Natural killer cell (primary cell): Measurements from ENCODE around the gene NFIA. TPM values are rescaled to one million over a fixed set of nuclear protein-coding genes. Genes with fewer than 3 reads are reported as not detected.
A peak's percentile ranks its signal among the peaks of the same experiment; 100 is the strongest.

Source experiments
- ATAC-seq, 3 donors: fragments of 150-1000 bp in 2 of 3; fragments of 200-7000 bp in 1 of 3; cut with Tn5 transposase; 1 replicate in 1 of 3; 2 replicates in 2 of 3; pipeline ENCODE4 v1.10.0; 2021; ENCODE audit warnings: mild to moderate bottlenecking in 2 of 3, moderate library complexity in 2 of 3
- DNase-seq, 2 donors: peaks; one replicate each; pipeline versions ENCODE4 v3.0.0 to v3.0.0-alpha.2; 2013 to 2021; ENCODE audit warnings: mixed read lengths in 1 of 2
- H3K27ac ChIP-seq: one replicate; pipeline ENCODE4 v1.5.1; 2013; ENCODE audit warnings: mild to moderate bottlenecking, low read length
- H3K27me3 ChIP-seq: one replicate; pipeline ENCODE4 v1.6.1; 2013; ENCODE audit warnings: low read length; ENCODE audit not compliant: control insufficient read depth, insufficient read depth
- H3K36me3 ChIP-seq: one replicate; pipeline ENCODE4 v1.6.1; 2013; ENCODE audit warnings: low read length; ENCODE audit not compliant: control insufficient read depth, insufficient read depth
- H3K4me1 ChIP-seq: one replicate; pipeline ENCODE4 v1.6.1; 2013; ENCODE audit warnings: low read length; ENCODE audit not compliant: control insufficient read depth, insufficient read depth
- H3K4me3 ChIP-seq: one replicate; pipeline ENCODE4 v1.5.1; 2013; ENCODE audit warnings: low read length
- H3K9me3 ChIP-seq: one replicate; pipeline ENCODE4 v1.6.1; 2013; ENCODE audit warnings: low read length; ENCODE audit not compliant: control insufficient read depth, insufficient read depth
- H3K27ac Mint-ChIP-seq, 2 donors: one replicate each; pipeline ENCODE4 v1.8.0; 2022; ENCODE audit warnings: mild to moderate bottlenecking in 2 of 2, mixed read lengths in 2 of 2, moderate library complexity in 1 of 2
- H3K27me3 Mint-ChIP-seq, 2 donors: one replicate each; pipeline ENCODE4 v1.8.0; 2022; ENCODE audit warnings: low read depth in 2 of 2, mixed read lengths in 2 of 2
- H3K36me3 Mint-ChIP-seq: one replicate; pipeline ENCODE4 v1.8.0; 2022; ENCODE audit warnings: mixed read lengths
- H3K4me1 Mint-ChIP-seq, 2 donors: one replicate each; pipeline ENCODE4 v1.8.0; 2022; ENCODE audit warnings: mixed read lengths in 2 of 2
- H3K4me3 Mint-ChIP-seq: one replicate; pipeline ENCODE4 v1.8.0; 2022; ENCODE audit warnings: mild to moderate bottlenecking, moderate library complexity, mixed read lengths
- H3K9me3 Mint-ChIP-seq, 2 donors: one replicate each; pipeline ENCODE4 v1.8.0; 2022; ENCODE audit warnings: mixed read lengths in 2 of 2
- WGBS: methylation state at CpG from one replicate; pipeline ENCODE4 v1.1.7; 2013; ENCODE audit warnings: missing lambda C conversion rate; ENCODE audit not compliant: insufficient coverage; 5-methylcytosine and 5-hydroxymethylcytosine counted together
- intact Hi-C: fragments of 100-400 bp; cut with micrococcal nuclease; formaldehyde crosslinking; loops from one replicate; pipeline ENCODE4 v1.14.2; 2022
- total RNA-seq, 4 donors: library from RNA; stranded (reverse); fragments of 120-200 nt in 1 of 4; gene quantifications; one replicate each; pipeline versions ENCODE4 v1.2.3 to v1.2.4, GENCODE V29; 2013 to 2022
- TF ChIP-seq, protein P1 (sequence below): fragments of 200-600 bp; IDR thresholded peaks from one replicate; pipeline ENCODE4 v1.8.0; 2022; ENCODE audit warnings: antibody characterized with exemption

Gene NFIA
- total RNA-seq, 3 donors from 2014 or later (not counting 1 experiment from before 2014, with no cell fraction given) = 3.5 to 6.5 (median 3.6) TPM

DNA sequence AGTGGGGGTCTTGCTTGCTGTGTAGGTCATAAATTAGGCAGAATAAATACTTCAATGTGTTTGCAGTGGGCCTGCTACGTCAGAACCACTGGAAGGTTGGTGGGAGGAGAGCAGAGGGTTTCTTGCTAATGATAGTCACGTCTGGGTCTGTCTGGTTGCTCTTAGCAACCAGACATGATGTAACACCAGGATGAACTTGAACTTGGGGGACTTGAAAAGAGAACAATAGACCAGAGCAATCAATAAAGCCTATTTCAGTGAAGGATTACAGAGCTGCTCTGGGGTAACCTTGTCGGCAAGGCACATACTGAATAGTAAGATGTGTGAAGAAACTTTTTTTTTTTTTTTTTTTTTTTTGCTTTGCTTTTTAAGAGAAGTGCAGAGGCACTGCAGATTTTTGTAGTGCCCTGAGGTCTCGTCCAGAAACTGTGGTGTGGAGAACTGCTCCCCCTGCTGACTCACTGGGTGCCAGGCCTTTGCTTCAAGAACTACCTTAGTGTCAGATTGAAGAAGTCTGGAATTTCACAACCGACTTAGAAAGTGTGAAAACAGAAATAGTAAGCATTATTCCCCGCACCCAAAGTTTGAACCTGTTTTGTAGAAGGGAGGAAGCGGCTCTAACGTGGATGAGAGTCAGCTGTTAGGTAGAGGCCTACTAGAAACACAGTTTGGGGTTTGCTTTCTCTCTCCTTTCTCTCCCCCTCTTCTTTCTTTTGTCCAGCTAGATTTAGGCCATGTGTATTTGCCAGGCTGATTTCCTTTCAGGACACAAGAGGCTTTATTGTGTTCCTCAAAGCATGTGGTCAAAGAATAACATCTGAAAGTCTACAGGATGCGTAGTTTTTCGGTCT lies 371.0 kb downstream of the NFIA start:
- TF ChIP-seq, protein P1, sequence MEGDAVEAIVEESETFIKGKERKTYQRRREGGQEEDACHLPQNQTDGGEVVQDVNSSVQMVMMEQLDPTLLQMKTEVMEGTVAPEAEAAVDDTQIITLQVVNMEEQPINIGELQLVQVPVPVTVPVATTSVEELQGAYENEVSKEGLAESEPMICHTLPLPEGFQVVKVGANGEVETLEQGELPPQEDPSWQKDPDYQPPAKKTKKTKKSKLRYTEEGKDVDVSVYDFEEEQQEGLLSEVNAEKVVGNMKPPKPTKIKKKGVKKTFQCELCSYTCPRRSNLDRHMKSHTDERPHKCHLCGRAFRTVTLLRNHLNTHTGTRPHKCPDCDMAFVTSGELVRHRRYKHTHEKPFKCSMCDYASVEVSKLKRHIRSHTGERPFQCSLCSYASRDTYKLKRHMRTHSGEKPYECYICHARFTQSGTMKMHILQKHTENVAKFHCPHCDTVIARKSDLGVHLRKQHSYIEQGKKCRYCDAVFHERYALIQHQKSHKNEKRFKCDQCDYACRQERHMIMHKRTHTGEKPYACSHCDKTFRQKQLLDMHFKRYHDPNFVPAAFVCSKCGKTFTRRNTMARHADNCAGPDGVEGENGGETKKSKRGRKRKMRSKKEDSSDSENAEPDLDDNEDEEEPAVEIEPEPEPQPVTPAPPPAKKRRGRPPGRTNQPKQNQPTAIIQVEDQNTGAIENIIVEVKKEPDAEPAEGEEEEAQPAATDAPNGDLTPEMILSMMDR = peak; percentile 66
- H3K27ac ChIP-seq = no peak overlapping the region
- Mint-ChIP-seq H3K9me3 (no peaks in the 10 kb centered on the region), H3K27ac (peak overlapping the region; percentile 45 to 62), H3K4me3 (no peak overlapping the region), H3K27me3 (peaks cover 0 to 24% of the 10 kb centered on the region in 2 donors), H3K36me3 (no peaks in the 10 kb centered on the region), H3K4me1 (peaks cover 27 to 34% of the 10 kb centered on the region in 2 donors)
- 36% methylated on average over 9 of the region's 10 CpGs for WGBS
- ATAC-seq (peak; percentile 81 to 84 (median 82)), DNase-seq (peak; percentile 53 to 82)
- no peaks in the 10 kb centered on the region for H3K9me3 ChIP-seq
- H3K27me3 ChIP-seq = no peaks in the 10 kb centered on the region
- H3K4me3 ChIP-seq = no peak overlapping the region
- intact Hi-C loops = loop anchor here (2.0 to 5.0 kb wide), 4 partner anchors 399 to 1477 kb away; no protein-coding TSS in a partner anchor
- H3K4me1 ChIP-seq = peaks cover 7% of the 10 kb centered on the region
- H3K36me3 ChIP-seq = no peaks in the 10 kb centered on the region

DNA sequence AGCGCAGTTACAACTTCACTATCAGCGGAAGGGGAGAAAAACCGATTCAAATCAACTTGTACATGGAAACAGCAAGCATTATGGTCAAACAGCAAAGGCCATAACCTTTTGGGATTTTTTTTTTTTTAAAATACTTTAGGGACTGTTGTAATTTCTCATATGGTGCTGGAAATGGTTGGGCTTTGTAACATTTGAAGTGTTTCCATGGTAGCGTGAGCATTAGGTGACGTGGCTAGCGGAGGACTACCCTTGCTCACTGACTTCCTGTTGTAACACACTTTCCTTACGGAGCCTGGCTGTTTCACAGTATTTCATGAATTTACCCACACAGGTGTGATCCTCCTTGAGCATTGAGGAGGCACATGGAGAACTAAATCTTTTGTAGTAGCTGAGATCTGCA lies 373.0 kb downstream of the NFIA start:
- WGBS = 89% methylated on average over 7 of the region's 7 CpGs
- H3K36me3 ChIP-seq = no peaks in the 10 kb centered on the region
- H3K27me3 ChIP-seq = no peaks in the 10 kb centered on the region
- intact Hi-C loops = no loop called here
- TF ChIP-seq, protein P1 = no peak
- H3K9me3 Mint-ChIP-seq = no peaks in the 10 kb centered on the region
- peaks cover 38 to 52% of the 10 kb centered on the region in 2 donors for H3K4me1 Mint-ChIP-seq
- H3K4me3 ChIP-seq = no peak overlapping the region
- H3K36me3 Mint-ChIP-seq = no peaks in the 10 kb centered on the region
- H3K9me3 ChIP-seq = no peaks in the 10 kb centered on the region
- DNase-seq = no peak
- ATAC-seq = no peak
- H3K4me3 Mint-ChIP-seq = no peak overlapping the region
- H3K4me1 ChIP-seq = peaks cover 15% of the 10 kb centered on the region
- no peak overlapping the region for H3K27ac ChIP-seq
- peaks cover 0 to 24% of the 10 kb centered on the region in 2 donors for H3K27me3 Mint-ChIP-seq
- no peak overlapping the region for H3K27ac Mint-ChIP-seq

DNA sequence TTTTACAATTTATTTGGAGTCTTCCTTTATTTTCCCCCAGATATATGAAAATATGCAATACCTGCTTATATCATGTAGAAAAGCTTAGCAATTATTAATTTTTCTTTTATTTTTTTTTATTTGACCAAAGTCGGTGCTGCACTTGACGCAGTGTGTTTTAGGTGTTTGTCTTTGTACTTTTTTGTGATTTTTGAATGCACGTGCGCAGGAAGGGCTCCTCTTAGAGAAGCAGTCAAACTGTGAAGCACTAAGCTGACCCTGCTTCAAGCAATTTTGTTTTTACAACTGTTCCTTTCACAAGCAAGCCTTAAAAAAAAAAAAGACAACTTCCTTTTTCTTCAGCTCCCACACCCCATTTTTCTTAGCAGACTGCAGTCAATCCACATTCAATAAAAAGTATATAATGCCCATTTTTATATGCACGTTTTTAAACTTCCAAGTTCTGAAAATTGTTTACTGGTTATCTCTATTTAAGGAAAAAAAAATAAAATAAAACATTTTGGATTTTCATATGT lies 375.2 kb downstream of the NFIA start:
- Histone ChIP-seq H3K27me3 (no peaks in the 10 kb centered on the region), H3K4me1 (peaks cover 10% of the 10 kb centered on the region), H3K27ac (no peak overlapping the region), H3K4me3 (no peak overlapping the region), H3K9me3 (no peaks in the 10 kb centered on the region), H3K36me3 (no peaks in the 10 kb centered on the region)
- ATAC-seq (no peak), DNase-seq (no peak)
- Mint-ChIP-seq H3K4me1 (peaks cover 37 to 52% of the 10 kb centered on the region in 2 donors), H3K36me3 (no peaks in the 10 kb centered on the region), H3K4me3 (peak overlapping the region; percentile 59), H3K27me3 (peaks cover 0 to 27% of the 10 kb centered on the region in 2 donors), H3K9me3 (no peaks in the 10 kb centered on the region), H3K27ac (no peak overlapping the region)
- WGBS = 55% methylated on average over 4 of the region's 5 CpGs
- intact Hi-C loops = no loop called here
- TF ChIP-seq, protein P1 = no peak
